ENCODE results near the gene TRIM40.

TRIM40 gene

GRCh38 chr6:30150671-30151395 lies 14.9 kb downstream of the TRIM40 start:
- no peak for DNase-seq

GRCh38 chr6:30151580-30151979 lies 15.6 kb downstream of the TRIM40 start:
- no peak for DNase-seq

GRCh38 chr6:30152016-30152673 lies 16.2 kb downstream of the TRIM40 start:
- no peak for DNase-seq

- no peak for DNase-seq
Measured at GRCh38 chr6:30152910-30153610, 17.1 kb downstream of the TRIM40 start.

GRCh38 chr6:30154061-30154460 lies 18.1 kb downstream of the TRIM40 start:
- no peak for DNase-seq

- DNase-seq = peak; percentile 93
Measured at GRCh38 chr6:30154709-30155519, 19.0 kb downstream of the TRIM40 start.

- DNase-seq = peak; percentile 14
Measured at GRCh38 chr6:30155520-30156261, 19.8 kb downstream of the TRIM40 start.

GRCh38 chr6:30156262-30156599 lies 20.3 kb downstream of the TRIM40 start:
- peak; percentile 65 for DNase-seq

- DNase-seq = no peak
Measured at GRCh38 chr6:30156774-30157173, 20.8 kb downstream of the TRIM40 start.

- DNase-seq = no peak
Measured at GRCh38 chr6:30157581-30157980, 21.6 kb downstream of the TRIM40 start.

- DNase-seq = no peak
Measured at GRCh38 chr6:30157999-30158398, 22.1 kb downstream of the TRIM40 start.

GRCh38 chr6:30158475-30159040 lies 22.6 kb downstream of the TRIM40 start:
- no peak for DNase-seq

- no peak for DNase-seq
Measured at GRCh38 chr6:30160008-30160784, 24.3 kb downstream of the TRIM40 start.

GRCh38 chr6:30160785-30161531 lies 25.0 kb downstream of the TRIM40 start, which contains the start of gene TRIM10:
Gene TRIM10 (minus strand): TSS chr6:30161211. CDS start chr6:30160858, 353 bp downstream.
- no peak for DNase-seq

GRCh38 chr6:30162265-30163089 lies 26.5 kb downstream of the TRIM40 start:
- DNase-seq = no peak

- no peak for DNase-seq
Measured at GRCh38 chr6:30163090-30163917, 27.4 kb downstream of the TRIM40 start, which contains the start of gene TRIM15. Gene TRIM15 (plus strand): TSS chr6:30163546. CDS start chr6:30163685, 139 bp downstream.

- no peak for DNase-seq
Measured at GRCh38 chr6:30163918-30164654, 28.1 kb downstream of the TRIM40 start.

- DNase-seq = no peak
Measured at GRCh38 chr6:30164714-30165113, 28.8 kb downstream of the TRIM40 start.
